GM18870 (cell line): ENCODE data around the gene CRISP2.
A peak's percentile ranks its signal among the peaks of the same experiment; 100 is the strongest.
"Not testable (repeated sequence)": the region's sequence is repeated elsewhere in the genome, so short reads cannot be mapped to it uniquely, and the experiment has no call there.

ENCODE experiments used
- ATAC-seq: cut with Tn5 transposase; IDR thresholded peaks from one replicate; pipeline ENCODE4 v1.9.1; 2021; ENCODE audit warnings: moderate library complexity; ENCODE audit not compliant: unreplicated experiment

Gene CRISP2

GRCh38 chr6:49713346-49713745 is at the start of gene CRISP2:
CRISP2 (minus strand) TSS chr6:49713543; CDS start chr6:49709196, 4,347 bp downstream.
- ATAC-seq: no peak

- ATAC-seq: peak; percentile 56
Measured at GRCh38 chr6:49744259-49744658, 30.9 kb upstream of the CRISP2 start, which contains the start of gene CRISP3. CRISP3 (minus strand) TSS chr6:49744388; CDS start chr6:49744367, 21 bp downstream.

- no peak for ATAC-seq
Measured at GRCh38 chr6:49743429-49743828, 30.1 kb upstream of the CRISP2 start.

GRCh38 chr6:49739423-49739822 is 26.1 kb upstream of the CRISP2 start:
- ATAC-seq: no peak

- ATAC-seq: no peak
Measured at GRCh38 chr6:49736017-49736508, 22.7 kb upstream of the CRISP2 start.

GRCh38 chr6:49733680-49734079 is 20.3 kb upstream of the CRISP2 start:
- no peak for ATAC-seq

GRCh38 chr6:49732781-49733180 is 19.4 kb upstream of the CRISP2 start:
- ATAC-seq: no peak

- ATAC-seq: no peak
Measured at GRCh38 chr6:49730251-49730650, 16.9 kb upstream of the CRISP2 start.

- ATAC-seq: not testable (repeated sequence)
Measured at GRCh38 chr6:49723917-49724316, 10.6 kb upstream of the CRISP2 start.

- no peak for ATAC-seq
Measured at GRCh38 chr6:49721297-49721696, 8.0 kb upstream of the CRISP2 start.

- no peak for ATAC-seq
Measured at GRCh38 chr6:49720372-49720771, 7.0 kb upstream of the CRISP2 start.

GRCh38 chr6:49698478-49698877 is 14.9 kb downstream of the CRISP2 start:
- no peak for ATAC-seq

- no peak for ATAC-seq
Measured at GRCh38 chr6:49693512-49693911, 19.8 kb downstream of the CRISP2 start.

- no peak for ATAC-seq
Measured at GRCh38 chr6:49692534-49692933, 20.8 kb downstream of the CRISP2 start.

GRCh38 chr6:49676671-49677281 is 36.6 kb downstream of the CRISP2 start:
- ATAC-seq: no peak

GRCh38 chr6:49675816-49676215 is 37.5 kb downstream of the CRISP2 start:
- no peak for ATAC-seq

- ATAC-seq: no peak
Measured at GRCh38 chr6:49668083-49668511, 45.2 kb downstream of the CRISP2 start.

GRCh38 chr6:49666930-49667757 is 46.2 kb downstream of the CRISP2 start:
- ATAC-seq: no peak

GRCh38 chr6:49666480-49666879 is 46.9 kb downstream of the CRISP2 start:
- ATAC-seq: no peak

- ATAC-seq: no peak
Measured at GRCh38 chr6:49664817-49665216, 48.5 kb downstream of the CRISP2 start.

- not testable (repeated sequence) for ATAC-seq
Measured at GRCh38 chr6:49664054-49664453, 49.3 kb downstream of the CRISP2 start.

GRCh38 chr6:49662892-49663261 is 50.5 kb downstream of the CRISP2 start:
- ATAC-seq: no peak
